Measurements from ENCODE around the gene CRYAA.
"Not testable (repeated sequence)": the region's sequence is repeated elsewhere in the genome, so short reads cannot be mapped to it uniquely, and the experiment has no call there.

CRYAA gene

GRCh38 chr21:43177043-43177906, 8.5 kb downstream of the CRYAA start:
- not testable (repeated sequence) for DNase-seq

GRCh38 chr21:43178175-43178826, 9.5 kb downstream of the CRYAA start:
- not testable (repeated sequence) for DNase-seq

- DNase-seq, result not testable (repeated sequence)
Observed at GRCh38 chr21:43181033-43181432, 12.2 kb downstream of the CRYAA start.

GRCh38 chr21:43187268-43187667, 18.5 kb downstream of the CRYAA start:
- DNase-seq, result not testable (repeated sequence)

- DNase-seq, result no peak
Observed at GRCh38 chr21:43187715-43188114, 18.9 kb downstream of the CRYAA start.

GRCh38 chr21:43188181-43188580, 19.4 kb downstream of the CRYAA start:
- no peak for DNase-seq

- no peak for DNase-seq
Observed at GRCh38 chr21:43188592-43189210, 19.9 kb downstream of the CRYAA start.

GRCh38 chr21:43189936-43190335, 21.1 kb downstream of the CRYAA start:
- no peak for DNase-seq

- no peak for DNase-seq
Observed at GRCh38 chr21:43190544-43190943, 21.7 kb downstream of the CRYAA start.

- DNase-seq, result no peak
Observed at GRCh38 chr21:43190951-43191350, 22.1 kb downstream of the CRYAA start.

GRCh38 chr21:43191521-43191920, 22.7 kb downstream of the CRYAA start:
- DNase-seq, result no peak

GRCh38 chr21:43191971-43192370, 23.2 kb downstream of the CRYAA start:
- no peak for DNase-seq

GRCh38 chr21:43192501-43193081, 23.8 kb downstream of the CRYAA start:
- DNase-seq, result no peak

GRCh38 chr21:43193088-43193650, 24.4 kb downstream of the CRYAA start:
- no peak for DNase-seq

GRCh38 chr21:43193651-43194302, 25.0 kb downstream of the CRYAA start:
- DNase-seq, result no peak

- no peak for DNase-seq
Observed at GRCh38 chr21:43194303-43195120, 25.7 kb downstream of the CRYAA start.

- DNase-seq, result no peak
Observed at GRCh38 chr21:43195121-43196021, 26.6 kb downstream of the CRYAA start.

GRCh38 chr21:43196826-43197225, 28.0 kb downstream of the CRYAA start:
- no peak for DNase-seq

- no peak for DNase-seq
Observed at GRCh38 chr21:43198376-43198775, 29.6 kb downstream of the CRYAA start.

GRCh38 chr21:43201491-43201890, 32.7 kb downstream of the CRYAA start:
- no peak for DNase-seq

GRCh38 chr21:43203591-43203990, 34.8 kb downstream of the CRYAA start:
- DNase-seq, result no peak

Data from activated CD4-positive, alpha-beta T cell treated with anti-CD3 and anti-CD28 coated beads, Interleukin-10, Interleukin-2, amounts not matched to agents 100 ng/mL and 50 ng/mL, durations not matched to agents 16 hours and 8 hours (primary cell).